Measurements from ENCODE around the gene SATB2.

The SATB2 gene

DNA sequence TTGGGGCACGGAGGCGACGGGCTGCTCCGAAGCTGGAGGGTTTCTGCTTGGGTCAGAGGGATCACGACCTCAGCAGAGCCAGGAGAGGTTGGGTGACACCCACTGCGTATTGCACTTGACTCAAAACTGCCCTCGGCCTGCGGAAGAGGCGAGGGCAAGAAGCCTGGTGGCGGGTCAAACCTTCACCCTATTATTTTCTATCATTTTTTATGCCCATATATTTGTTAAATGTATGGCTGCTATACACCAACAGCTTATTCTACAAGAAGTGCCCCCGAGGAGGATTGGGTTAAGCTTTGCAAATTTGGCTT is 12.6 kb upstream of the SATB2 start:
- H3K27ac Mint-ChIP-seq = no peak overlapping the region
- no peak overlapping the region for H3K4me3 Mint-ChIP-seq
- H3K27me3 Mint-ChIP-seq = peaks cover 93% of the 10 kb centered on the region
- DNase-seq = no peak
- no peaks in the 10 kb centered on the region for H3K36me3 Mint-ChIP-seq (ENCODE audit: low read depth)
- no peaks in the 10 kb centered on the region for H3K9me3 Mint-ChIP-seq
- peaks cover 20% of the 10 kb centered on the region for H3K4me1 Mint-ChIP-seq (ENCODE audit: low read depth)

DNA sequence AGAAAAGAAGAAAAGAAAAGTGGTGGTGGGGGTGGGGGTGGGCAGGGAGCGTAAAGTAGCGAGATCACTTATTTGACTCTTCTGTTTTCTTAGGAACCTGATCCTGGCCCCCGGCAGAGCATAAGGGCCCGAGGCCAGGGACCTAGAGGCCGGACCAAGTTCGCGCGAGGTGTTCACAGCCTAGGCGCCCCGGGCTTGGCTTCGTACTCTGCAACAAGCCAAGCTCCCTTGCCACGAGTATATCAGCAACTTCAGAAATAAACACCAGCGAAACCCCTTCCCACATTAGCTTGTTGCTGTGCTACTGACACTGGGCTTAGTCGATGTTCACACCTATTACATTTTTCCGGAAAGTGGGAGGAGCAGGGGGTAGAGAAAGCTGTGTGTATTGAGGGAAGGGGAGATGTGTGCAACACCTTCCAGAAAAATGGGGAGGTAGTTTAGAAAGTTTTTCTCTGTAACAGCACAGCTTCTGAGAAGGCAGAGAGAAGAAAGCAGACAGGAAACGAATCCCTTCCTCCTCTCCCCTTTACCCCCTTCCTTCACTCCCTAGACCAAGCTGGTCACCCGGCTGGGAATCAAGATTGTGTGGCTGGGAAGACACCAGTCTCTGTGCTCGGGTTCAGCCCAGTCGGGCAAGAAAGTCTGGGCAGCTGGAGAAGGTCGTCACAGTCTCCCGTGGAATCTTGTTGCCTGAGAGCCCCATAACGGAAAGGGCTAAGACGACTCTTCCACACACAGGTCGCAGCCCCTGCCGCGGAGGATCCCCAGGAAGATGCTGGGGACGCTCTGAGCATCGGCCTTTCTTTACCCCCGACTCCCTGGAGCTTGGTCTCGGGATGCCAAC is 12.0 kb upstream of the SATB2 start:
- no peak overlapping the region for H3K27ac Mint-ChIP-seq
- no peaks in the 10 kb centered on the region for H3K9me3 Mint-ChIP-seq
- H3K36me3 Mint-ChIP-seq (ENCODE audit: low read depth) = no peaks in the 10 kb centered on the region
- no peak overlapping the region for H3K4me3 Mint-ChIP-seq
- H3K27me3 Mint-ChIP-seq = peaks cover 95% of the 10 kb centered on the region
- peaks cover 25% of the 10 kb centered on the region for H3K4me1 Mint-ChIP-seq (ENCODE audit: low read depth)
- no peak for DNase-seq

DNA sequence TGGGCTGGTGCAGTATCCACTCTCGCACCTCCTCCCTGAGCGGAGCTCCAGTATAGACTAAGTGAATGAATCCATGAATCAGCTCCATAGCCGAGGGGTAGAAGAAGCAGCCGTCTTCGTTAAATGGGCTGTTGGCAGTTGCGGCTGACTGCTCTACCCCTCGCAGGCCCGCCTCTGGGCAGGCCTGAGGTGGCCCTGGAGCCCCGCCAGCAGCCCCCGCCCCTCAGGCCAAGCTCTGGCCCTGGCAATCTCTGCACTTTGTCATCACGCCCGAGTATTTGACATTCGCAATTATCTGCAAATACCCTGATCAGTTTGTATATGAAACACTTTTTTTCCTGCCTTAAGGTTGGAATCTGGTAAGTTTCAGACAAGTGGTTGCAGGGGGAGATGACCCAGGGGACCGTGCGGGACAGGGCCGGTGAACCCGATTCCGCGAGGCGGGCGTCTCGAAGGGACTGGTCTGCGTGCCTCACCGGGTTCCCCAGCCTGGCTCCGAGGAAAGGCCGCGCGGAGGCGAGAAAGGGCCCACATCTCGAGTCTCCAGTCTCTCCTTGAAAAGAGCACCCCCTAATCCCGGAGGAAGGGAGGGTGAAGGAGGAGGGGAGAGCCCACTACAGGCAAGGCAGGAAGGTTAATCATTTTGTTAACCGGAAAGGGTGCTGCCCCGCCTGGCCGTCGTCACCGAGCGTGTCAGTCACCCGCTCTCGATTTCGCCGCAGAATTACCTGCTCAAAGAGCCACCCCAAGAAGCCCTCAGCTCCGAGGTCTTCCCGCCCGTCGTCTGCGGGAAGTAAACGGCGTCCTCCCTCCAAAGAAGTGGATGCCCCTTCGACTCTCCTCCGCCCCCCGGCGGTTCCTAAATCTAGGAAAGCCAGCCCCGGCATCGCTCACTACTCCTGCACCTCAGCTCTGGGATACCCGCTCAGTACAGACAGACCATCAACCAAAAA is 11.1 kb upstream of the SATB2 start:
- Mint-ChIP-seq H3K4me3 (peak overlapping the region; percentile 42), H3K36me3 (ENCODE audit: low read depth) (no peaks in the 10 kb centered on the region), H3K9me3 (no peaks in the 10 kb centered on the region), H3K27me3 (peaks cover 92% of the 10 kb centered on the region), H3K27ac (no peak overlapping the region), H3K4me1 (ENCODE audit: low read depth) (peaks cover 28% of the 10 kb centered on the region)
- DNase-seq = peak; percentile 39

DNA sequence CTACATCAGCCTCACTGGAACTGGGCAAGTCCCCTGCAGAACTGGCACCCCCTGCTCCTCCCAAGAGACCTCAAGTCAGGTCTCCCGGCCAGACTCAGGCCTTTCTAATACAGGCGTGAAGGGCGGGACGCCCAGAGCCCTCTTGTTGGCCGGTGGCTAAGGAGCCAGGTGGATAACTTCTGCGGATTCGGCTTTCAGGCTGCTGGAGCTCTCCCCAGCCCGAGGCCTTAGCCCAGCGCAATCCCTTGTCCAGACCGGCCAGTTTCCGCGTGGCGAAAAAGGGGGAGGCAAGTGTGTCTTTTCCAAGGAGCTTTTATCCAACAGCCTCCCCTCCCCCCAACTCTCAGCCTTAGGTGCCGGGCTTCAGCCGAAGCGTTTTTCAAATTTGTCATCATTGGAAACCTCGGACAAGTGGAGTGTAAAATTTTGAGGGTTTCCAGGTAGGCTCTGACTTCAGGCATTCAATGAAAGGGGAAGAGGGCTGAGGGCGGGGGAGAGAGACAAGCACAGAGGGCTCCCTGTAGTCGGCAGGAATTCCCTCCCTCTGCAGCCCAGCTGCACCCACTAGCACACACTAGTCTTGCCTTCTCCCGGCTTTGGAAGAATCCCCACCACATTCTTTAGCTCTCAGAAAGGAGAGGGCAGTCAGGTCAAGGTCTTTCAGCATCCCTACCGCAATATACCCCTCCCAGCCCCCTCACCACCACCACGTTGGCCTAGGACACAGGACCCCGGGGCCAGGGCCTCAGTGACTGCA is 9.5 kb upstream of the SATB2 start:
- no peaks in the 10 kb centered on the region for H3K9me3 Mint-ChIP-seq
- peaks cover 32% of the 10 kb centered on the region for H3K4me1 Mint-ChIP-seq (ENCODE audit: low read depth)
- H3K27me3 Mint-ChIP-seq = peaks cover 94% of the 10 kb centered on the region
- H3K4me3 Mint-ChIP-seq = no peak overlapping the region
- H3K36me3 Mint-ChIP-seq (ENCODE audit: low read depth) = no peaks in the 10 kb centered on the region
- no peak overlapping the region for H3K27ac Mint-ChIP-seq
- DNase-seq = no peak

DNA sequence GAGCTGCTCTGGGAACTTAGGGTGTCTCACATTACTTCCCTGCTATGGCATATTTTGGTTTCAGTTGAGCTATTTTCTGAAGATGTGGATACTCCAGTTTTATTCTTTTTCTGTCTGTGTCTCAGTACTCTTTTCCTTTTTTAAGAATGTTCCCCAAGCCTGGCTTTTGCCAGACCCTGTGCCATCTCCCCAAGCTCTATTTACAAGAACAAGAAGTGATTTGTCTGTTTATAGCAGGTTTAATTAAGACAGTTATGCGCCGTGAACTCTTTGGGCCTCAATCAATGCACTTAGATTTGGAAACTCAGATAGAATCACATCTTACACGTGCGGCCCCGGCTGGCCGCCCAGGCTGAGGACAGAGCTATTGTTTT is 8.9 kb upstream of the SATB2 start:
- no peak for DNase-seq
- H3K4me1 Mint-ChIP-seq (ENCODE audit: low read depth) = peaks cover 32% of the 10 kb centered on the region
- H3K9me3 Mint-ChIP-seq = no peaks in the 10 kb centered on the region
- H3K27ac Mint-ChIP-seq = no peak overlapping the region
- H3K4me3 Mint-ChIP-seq = no peak overlapping the region
- H3K27me3 Mint-ChIP-seq = peaks cover 94% of the 10 kb centered on the region
- H3K36me3 Mint-ChIP-seq (ENCODE audit: low read depth) = no peaks in the 10 kb centered on the region

DNA sequence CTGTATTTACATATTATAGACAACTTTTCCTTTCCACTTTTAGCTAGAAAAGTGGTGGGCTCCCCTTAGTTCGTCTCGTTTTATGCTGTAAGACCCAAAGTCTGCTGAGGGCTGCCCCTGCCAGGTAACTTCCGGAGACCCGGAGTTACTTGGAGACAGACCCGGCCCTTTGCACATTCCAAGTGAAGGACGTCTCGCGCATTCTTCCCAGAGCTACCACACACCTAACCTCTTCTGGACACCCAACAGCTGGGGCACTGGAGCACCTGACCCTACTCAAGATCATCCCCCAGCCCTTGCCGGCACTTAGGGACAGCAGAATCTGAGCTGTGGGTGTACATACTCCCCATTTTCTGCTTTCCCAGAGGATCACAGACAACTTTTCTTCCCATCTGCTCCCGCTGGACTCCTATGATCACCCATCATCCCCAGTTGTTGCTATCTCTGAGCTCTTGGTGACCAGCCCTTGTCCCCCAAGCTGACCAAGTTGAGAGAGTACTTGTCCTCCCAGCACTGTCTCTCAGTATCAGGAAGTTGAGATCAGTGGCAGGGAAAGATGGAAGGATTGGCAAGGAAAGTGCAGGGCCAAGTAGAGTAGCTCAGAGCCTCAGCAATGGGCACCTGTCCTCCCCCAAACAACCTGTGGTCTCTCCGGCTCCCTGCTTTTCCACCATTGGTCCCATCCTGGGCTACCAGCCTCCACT is 8.4 kb upstream of the SATB2 start:
- no peak for DNase-seq
- H3K9me3 Mint-ChIP-seq = no peaks in the 10 kb centered on the region
- peaks cover 30% of the 10 kb centered on the region for H3K4me1 Mint-ChIP-seq (ENCODE audit: low read depth)
- peaks cover 94% of the 10 kb centered on the region for H3K27me3 Mint-ChIP-seq
- no peak overlapping the region for H3K4me3 Mint-ChIP-seq
- H3K27ac Mint-ChIP-seq = no peak overlapping the region
- no peaks in the 10 kb centered on the region for H3K36me3 Mint-ChIP-seq (ENCODE audit: low read depth)

DNA sequence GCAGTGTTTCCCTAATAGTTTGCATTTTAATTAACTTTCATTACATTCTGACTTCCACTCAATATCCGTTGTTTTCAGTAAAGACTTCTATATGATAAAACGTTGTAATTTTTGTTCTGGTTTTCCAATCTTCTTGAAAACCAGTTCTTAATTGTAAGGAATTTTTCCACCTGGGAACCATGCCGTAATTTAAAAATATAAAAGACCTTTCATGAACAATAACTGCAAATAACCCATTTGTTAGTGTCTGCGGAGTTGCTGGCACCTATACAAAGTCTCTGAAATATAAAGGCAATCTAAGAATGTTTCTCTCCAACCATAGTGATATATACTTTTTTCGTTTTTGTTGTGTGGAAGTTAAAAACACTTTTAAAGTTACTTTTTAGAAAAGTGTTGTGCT is 7.7 kb upstream of the SATB2 start:
- Mint-ChIP-seq H3K9me3 (no peaks in the 10 kb centered on the region), H3K4me3 (no peak overlapping the region), H3K27ac (peak overlapping the region; percentile 34), H3K27me3 (peaks cover 94% of the 10 kb centered on the region), H3K4me1 (ENCODE audit: low read depth) (peaks cover 32% of the 10 kb centered on the region), H3K36me3 (ENCODE audit: low read depth) (no peaks in the 10 kb centered on the region)
- DNase-seq = no peak

DNA sequence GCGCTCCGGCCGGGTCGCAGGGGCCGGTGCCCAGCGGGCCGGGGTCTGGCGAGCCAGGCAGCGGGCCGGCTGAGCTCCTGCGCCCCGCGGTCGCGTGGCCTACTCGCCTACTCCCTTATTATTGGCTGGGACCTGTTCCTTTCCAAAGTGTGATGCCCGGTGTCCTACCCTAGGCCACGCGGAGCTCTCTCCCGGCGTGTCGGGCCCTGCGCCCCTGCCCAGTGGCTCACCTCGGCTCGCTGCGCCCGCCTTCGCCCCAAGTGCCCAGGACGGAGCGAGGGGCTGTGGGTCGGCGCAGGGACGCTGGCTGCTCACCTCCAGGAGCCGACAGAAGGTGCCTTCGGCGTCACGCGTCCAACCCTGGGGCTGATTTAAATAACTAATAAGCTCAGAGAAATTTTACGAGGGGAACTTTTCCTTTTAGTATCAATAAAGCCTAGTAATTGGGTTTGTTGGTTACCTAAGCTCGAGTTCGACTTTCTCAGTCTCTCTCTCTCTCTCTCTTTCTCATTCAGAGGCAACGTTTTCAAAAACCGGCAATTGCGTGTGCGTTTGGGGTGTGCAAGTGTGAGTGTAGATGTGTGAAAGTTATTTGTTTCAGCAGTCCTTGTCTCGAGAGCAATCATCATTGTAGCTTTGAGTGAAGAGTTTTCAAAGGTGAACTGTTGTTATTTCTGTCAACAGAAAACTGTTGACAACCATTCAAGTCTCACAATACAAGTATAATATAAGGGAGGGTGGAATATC is 7.0 kb upstream of the SATB2 start:
- H3K27me3 Mint-ChIP-seq = peaks cover 94% of the 10 kb centered on the region
- H3K4me3 Mint-ChIP-seq = peak overlapping the region; percentile 13
- H3K4me1 Mint-ChIP-seq (ENCODE audit: low read depth) = peaks cover 34% of the 10 kb centered on the region

DNA sequence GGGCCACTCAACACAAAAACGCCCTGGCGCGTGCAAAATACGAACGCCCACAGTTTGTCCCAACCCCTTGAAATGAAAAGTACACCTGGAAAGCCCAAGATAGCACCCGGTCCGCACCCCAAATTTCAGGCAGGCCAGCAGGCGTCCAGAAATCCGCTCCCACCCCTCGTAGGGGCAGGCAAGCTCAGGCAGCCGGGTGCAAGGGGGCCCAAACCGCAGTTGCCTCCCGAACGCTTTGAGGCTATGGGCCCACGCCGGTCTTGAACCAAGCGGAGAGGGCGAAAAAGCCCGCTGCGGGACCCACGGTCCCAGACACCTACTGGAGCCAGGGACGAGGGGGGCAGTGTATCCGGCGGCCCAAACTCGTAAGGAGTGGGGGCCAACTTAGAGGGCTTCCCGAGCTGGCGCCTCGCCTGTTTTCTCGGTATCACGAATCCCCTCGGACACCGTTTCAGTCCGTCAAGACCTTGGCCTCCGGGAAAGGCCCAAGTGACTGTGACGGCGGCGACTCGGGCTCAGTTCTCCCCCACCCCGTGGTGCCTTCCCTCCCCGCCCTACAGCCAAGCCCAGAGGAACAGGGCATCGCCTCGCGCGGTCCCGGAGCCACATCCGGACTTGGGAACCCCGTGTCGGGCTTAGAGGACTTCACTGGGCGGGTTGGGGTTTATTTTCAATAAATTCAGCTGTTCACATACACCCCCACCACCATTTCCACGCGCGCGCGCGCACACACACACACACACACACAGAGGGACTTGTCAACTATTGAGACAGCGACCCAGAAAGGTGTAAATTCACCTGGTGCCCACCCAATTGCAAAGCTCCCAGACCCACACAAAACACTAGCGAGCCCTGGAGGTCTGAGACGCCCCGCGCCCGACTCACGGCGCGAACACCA is 6.2 kb upstream of the SATB2 start:
- Mint-ChIP-seq H3K4me1 (ENCODE audit: low read depth) (peaks cover 31% of the 10 kb centered on the region), H3K4me3 (peak overlapping the region; percentile 55)

More for the DNA sequence above, 7.0 kb upstream of the SATB2 start:
- H3K36me3 Mint-ChIP-seq (ENCODE audit: low read depth) = no peaks in the 10 kb centered on the region
- DNase-seq = no peak
- no peaks in the 10 kb centered on the region for H3K9me3 Mint-ChIP-seq
- H3K27ac Mint-ChIP-seq = peak overlapping the region; percentile 34

DNA sequence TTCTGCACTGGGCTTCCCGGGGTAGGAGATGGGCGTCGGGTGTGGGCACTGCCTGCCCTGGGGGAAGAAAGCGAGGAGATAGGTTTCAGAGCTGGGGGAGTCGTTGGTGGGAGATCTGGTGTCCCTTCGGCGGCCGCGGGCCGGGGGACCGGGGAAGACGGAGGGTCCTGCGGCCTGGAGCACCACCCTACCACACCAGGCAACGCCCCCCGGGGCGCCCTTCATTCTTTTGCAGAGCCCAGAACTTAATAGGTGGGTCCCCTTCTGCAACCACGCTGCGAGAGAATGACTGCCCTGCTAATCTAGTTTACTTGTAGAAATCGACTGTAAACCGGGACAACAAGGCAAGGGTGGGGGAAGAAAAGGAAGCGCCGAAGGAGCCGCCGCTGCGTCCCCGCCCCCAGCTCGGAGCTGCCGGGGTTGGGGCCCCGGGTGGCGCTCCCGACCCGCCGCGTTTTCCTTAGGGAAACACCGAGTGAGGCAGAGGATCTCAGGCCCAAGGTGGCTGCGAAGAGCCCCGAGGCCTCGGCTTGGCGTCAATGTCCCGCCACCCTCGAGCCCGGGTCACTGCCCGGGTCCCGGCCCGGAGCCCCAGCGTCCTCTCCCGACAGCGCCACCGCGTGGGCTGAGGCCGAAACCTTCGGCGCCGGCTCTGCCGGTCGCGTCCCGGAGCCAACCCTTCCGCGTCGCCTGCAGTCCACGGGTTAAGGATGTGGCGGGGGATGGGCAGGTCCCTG is 5.4 kb upstream of the SATB2 start:
- peaks cover 82% of the 10 kb centered on the region for H3K27me3 Mint-ChIP-seq
- no peak overlapping the region for H3K27ac Mint-ChIP-seq
- no peaks in the 10 kb centered on the region for H3K9me3 Mint-ChIP-seq
- H3K36me3 Mint-ChIP-seq (ENCODE audit: low read depth) = peaks cover 2% of the 10 kb centered on the region
- peak overlapping the region; percentile 55 for H3K4me3 Mint-ChIP-seq
- peaks cover 24% of the 10 kb centered on the region for H3K4me1 Mint-ChIP-seq (ENCODE audit: low read depth)
- DNase-seq = peak; percentile 72

More for the DNA sequence above, 6.2 kb upstream of the SATB2 start:
- H3K27me3 Mint-ChIP-seq = peaks cover 90% of the 10 kb centered on the region
- no peak overlapping the region for H3K27ac Mint-ChIP-seq
- DNase-seq = no peak
- peaks cover 2% of the 10 kb centered on the region for H3K36me3 Mint-ChIP-seq (ENCODE audit: low read depth)
- H3K9me3 Mint-ChIP-seq = no peaks in the 10 kb centered on the region

DNA sequence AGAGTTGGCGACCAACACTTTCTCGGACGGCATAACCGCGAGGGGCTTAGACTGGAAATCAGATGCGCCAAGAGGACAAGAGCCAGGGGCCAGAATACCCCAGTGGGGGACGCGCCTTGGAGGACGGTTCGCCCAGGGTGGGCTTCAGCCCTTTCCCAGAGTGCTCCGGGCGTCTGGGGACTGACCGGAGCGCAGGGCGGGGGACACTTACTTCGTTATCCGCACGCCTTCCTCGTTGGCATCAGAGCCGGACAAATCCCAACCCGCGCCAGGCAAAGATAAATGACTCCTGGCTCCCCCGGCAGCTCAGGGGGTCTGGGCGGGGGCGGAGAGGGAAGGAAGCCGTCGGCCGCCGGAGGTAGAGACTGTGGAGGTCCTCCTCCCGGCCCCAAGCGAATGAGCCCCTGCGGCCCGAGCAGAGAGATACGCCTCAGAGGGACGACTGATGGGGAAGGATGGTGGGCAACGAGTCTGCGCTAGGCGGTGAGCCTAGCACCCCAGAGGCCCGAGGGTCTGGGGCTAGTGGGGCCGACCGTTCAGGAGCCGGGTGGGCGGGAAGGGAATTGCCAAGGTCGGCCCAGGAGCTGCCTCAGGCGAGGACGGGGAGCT is 4.7 kb upstream of the SATB2 start:
- Mint-ChIP-seq H3K9me3 (no peaks in the 10 kb centered on the region), H3K36me3 (ENCODE audit: low read depth) (peaks cover 2% of the 10 kb centered on the region), H3K27me3 (peaks cover 80% of the 10 kb centered on the region), H3K4me3 (no peak overlapping the region), H3K27ac (no peak overlapping the region), H3K4me1 (ENCODE audit: low read depth) (peaks cover 26% of the 10 kb centered on the region)
- DNase-seq = peak; percentile 31

All from activated T-cell treated with anti-CD3 and anti-CD28 coated beads, Interleukin-2, amount 50 U/mL, for 24 hours (primary cell).